GM21515 (cell line): ENCODE results near the gene BABAM2.
"Not testable (repeated sequence)": the region's sequence is repeated elsewhere in the genome, so short reads cannot be mapped to it uniquely, and the experiment has no call there.

ENCODE experiments used
- ATAC-seq: cut with Tn5 transposase; IDR thresholded peaks from one replicate; pipeline ENCODE4 v1.9.1; 2021; ENCODE audit not compliant: unreplicated experiment

Gene BABAM2

GRCh38 chr2:27968957-27969356 lies 78.4 kb downstream of the BABAM2 start:
- not testable (repeated sequence) for ATAC-seq

DNA sequence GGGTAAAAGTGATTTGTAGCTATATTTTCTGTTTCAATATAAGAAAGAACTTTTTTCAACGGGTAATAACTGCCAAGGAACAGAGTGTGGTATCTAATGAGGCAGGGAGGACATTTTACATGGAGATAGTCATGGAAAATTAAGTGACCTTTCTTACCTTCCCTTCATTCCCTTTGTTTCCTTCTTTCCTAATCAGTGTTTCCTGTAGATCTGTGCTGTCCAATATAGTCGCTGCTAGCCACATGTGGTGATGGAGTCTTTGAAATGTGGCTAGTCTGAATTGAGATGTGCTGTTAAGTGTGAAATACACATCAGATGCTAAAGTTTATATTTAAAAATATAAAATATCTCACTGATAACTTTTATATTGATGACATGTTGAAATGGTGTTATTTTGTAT lies 81.8 kb downstream of the BABAM2 start:
- ATAC-seq, result no peak

DNA sequence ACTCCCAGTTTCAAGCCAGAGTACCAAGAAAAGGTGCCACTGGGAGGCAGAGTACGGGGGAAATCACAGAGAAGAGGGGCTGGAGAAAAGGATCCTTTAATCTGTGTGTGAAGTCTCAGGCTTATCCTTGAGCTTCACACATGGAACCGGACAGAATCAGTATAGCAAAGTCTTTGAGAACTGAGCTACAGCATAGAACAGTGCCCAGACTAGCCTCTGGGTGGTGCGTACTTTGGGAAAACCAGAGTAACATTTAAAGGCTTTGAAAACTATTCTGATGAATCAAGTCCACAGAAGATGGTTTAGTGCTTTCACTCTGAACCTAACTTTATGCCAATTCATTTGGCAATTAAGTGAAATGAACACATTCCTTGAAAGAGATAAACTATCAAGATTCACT lies 83.1 kb downstream of the BABAM2 start:
- ATAC-seq, result no peak

DNA sequence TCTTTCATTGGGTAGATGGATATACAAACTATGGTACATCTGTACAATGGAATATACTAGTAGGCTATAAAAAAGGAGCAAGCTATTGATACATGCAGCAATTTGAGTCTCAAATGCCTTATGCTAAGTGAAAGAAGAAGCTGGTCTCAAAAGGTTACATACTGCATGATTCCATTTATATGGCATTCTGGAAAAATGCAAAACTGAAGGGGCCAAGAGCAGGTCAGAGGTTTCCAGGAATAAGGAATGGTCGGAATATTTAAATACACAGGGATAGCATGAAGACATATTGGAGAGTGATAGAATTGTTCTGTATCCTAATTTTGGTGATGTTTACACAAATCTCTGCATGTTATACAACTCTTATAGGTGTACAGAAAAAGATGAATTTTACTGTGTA lies 85.8 kb downstream of the BABAM2 start:
- no peak for ATAC-seq

DNA sequence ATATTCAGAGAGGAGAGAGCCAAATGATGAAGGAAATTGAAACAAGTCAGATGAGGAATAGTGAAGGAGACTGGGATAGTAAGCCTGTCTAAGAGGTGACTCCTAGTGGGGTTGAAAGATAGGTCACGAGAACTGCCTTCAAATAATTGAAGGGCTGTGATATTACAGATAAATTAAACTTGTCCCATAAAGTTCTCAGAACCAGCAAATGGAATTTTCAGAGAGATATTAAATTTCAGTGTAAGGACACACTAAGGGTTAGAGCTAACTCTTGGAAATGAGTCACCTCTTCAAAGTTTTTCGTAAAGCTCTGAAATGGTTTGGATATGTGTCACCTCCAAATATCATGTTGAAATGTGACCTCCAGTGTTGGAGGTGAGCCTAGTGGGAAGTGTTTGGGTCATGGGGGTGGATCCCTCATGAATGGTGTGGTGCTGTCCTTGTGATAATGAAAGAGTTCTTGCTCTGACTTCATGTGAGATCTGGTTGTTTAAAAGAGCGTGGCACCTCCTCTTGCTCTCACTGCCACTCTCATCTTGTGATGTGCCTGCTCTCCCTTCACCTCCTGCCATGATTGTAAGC lies 87.3 kb downstream of the BABAM2 start:
- no peak for ATAC-seq

DNA sequence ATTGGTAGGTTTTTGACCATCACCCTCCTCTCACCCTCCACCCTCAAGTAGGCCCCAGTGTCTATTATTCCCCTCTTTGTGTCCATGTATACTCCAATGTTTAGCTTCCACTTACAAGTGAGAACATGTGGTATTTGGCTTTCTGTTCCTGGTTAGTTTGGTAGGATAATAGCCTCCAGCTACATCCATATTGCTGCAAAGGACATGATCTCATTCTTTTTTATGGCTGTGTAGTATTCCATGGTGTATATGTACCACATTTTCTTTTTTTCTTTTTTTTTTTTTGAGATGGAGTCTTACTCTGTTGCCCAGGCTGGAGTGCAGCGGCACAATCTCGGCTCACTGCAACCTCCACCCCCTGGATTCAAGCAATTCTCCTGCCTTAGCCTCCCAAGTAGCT lies 88.2 kb downstream of the BABAM2 start:
- not testable (repeated sequence) for ATAC-seq

- ATAC-seq, result no peak
Observed at GRCh38 chr2:27980242-27980641, 89.7 kb downstream of the BABAM2 start.

GRCh38 chr2:27984153-27984552 lies 93.6 kb downstream of the BABAM2 start:
- no peak for ATAC-seq

GRCh38 chr2:27988306-27988705 lies 97.8 kb downstream of the BABAM2 start:
- no peak for ATAC-seq

DNA sequence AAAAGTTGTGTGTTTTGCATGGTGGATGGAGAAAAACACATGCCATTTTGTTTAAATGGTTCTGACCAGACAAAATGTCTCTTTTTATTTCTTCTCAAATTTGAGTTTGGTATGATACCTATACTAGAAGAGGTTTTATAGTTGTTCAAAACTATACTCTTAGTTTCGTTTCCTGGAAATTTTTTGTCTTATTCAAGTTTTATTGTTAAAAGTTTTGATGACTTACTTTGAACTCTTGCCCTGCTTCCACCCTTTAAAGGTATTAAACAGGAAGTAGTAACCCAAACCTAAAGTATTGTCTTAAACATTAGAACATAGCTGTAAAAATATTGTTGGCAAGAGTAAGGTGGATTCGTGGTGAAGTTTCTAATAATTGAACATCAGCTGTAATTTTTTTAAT lies 98.2 kb downstream of the BABAM2 start:
- ATAC-seq, result no peak

DNA sequence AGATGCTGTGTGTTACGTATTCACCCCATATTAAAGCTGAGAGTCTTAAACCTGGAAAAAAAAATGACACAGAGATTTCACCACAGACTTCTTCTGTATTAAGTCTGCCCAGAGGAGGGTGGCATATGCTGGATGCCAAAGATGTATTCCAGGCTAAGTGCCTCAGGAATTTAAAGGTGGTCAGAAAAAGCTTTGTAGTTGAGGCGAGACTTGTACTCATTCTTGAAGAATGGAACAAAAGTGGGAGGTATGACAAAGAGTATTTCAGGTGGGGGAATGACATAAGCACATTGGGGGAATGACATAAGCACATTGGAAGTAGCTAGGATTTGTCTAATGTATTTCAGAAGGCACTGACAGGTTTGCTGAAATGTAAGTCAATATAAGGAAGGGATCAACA lies 98.6 kb downstream of the BABAM2 start:
- ATAC-seq, result no peak

- no peak for ATAC-seq
Observed at GRCh38 chr2:27990030-27990590, 99.6 kb downstream of the BABAM2 start.

DNA sequence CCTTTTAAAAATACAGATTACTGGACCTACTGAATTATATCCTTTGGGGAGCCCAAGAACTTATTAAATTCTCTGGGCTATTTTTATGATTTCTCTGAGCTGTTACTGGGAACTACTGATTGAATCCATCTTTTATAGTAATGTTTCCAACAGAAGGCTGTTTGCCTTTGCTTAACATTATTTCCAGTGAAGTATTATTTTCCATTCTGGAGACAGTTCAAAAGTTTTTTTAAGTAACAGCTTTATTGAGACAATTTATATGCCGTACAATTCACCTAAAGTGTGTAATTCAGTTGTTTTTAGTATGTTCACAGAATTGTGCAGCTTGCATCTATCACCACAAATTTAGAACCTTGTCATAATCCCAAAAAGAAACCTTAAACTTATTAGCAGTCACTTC lies 100.6 kb downstream of the BABAM2 start:
- ATAC-seq, result no peak

DNA sequence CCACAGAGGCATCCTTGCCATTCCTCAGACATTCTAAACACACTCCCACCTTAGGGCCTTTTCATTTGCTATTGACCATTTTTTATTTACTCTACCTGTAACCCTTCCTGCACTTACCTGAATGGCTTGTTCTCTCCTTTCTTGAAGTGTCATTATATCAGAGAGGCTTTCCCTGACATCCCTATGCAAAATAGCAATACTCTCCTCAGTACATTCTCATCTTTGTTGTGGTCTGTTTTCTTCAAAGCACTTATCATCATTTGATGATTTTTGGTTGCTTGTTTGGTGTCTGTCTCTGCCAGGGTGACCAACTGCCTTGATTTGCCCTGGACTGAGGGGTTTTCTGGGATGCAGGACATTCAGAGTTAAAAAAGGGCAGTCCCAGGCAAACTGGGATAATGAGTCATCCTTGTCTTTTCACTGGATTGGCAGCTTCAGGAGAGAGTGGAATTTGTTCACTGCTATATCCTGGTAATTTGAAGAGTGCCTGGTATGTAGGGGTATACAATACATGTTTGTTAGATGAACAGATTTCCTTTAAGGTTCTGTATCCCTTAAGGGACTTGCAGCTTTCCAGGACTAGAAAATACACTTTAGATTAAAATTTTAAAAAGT lies 102.4 kb downstream of the BABAM2 start:
- no peak for ATAC-seq

DNA sequence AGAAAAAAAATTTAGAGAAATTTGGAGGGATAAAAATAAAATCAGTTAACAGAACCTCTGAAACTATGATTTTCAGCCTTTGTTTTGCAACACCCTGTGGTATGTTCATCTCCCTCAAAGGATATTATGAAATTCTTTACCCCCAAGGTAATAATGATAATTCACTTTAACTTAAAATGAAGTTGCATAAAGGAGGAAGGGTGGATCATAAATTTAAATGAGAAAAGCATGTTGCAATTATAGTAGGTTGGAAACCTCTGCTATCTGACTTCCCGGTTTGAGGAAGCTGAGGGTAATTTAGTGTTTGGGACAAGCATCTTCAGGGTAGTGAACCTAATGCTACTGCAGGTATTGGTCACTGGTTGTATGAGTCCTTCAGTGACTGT lies 102.9 kb downstream of the BABAM2 start:
- ATAC-seq, result no peak

GRCh38 chr2:27993950-27994728 lies 103.6 kb downstream of the BABAM2 start:
- ATAC-seq, result no peak

DNA sequence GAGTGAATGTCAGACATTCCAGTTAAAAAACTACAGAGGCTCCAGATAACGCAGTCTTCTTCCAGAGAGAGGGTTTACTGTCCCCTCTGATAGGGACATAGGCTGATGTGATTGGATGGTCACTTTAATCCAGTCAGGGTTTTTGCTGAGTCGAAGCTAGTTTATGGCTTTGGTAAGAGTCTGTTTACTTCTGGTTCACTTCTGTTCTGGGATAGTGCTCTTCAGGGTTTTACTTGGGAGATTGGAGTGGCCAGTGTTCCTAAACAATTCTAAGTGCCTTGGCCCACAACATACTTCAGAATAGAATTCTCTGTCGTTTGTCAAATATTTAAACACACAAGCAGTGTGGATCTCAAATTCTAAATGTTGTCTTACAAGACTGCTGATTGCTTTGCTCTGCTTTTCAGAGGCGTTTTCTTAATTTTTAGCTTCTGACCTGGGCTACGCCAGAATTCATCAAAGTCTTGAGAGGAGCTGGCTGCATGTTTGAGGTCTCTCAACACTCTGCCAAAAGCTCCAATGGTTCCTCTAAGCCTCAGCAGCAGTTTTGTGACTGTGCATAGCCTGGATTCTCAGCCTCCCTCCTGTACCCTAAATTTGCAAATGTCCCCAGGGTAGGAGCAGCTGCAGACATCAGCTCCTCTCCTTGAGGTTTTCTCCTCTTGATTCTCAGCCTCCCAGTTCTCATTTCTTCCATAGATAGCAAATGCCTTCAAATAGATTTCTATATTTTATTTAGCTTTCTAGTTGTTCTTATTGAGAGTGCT lies 105.8 kb downstream of the BABAM2 start:
- no peak for ATAC-seq

DNA sequence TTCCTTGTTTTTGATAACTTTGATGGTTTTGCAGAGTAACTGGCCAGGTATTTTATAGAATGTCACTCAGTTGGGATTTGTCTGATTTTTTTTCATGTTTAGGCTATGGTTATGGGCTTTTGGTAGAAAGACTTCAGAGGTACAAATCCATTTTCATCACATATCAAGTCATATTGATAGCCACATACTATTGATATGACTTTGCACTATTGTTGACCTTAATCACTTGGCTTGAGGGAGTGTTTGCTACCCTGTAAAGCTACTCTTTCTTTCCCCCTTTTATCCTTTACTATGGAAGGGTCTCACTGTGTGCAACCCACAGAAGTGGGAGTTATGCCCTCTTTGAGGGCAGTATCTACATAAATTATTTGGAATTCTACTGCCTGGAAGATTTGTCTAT lies 109.8 kb downstream of the BABAM2 start:
- no peak for ATAC-seq

- no peak for ATAC-seq
Observed at GRCh38 chr2:28002181-28002580, 111.7 kb downstream of the BABAM2 start.

GRCh38 chr2:28004086-28004485 lies 113.6 kb downstream of the BABAM2 start:
- no peak for ATAC-seq

- no peak for ATAC-seq
Observed at GRCh38 chr2:28009732-28010131, 119.2 kb downstream of the BABAM2 start.
